IMR-90 (cell line): ENCODE data around the gene TCF19. TPM values are rescaled to one million over a fixed set of nuclear protein-coding genes. Genes with fewer than 3 reads are reported as not detected.
"Not testable (repeated sequence)": the region's sequence is repeated elsewhere in the genome, so short reads cannot be mapped to it uniquely, and the experiment has no call there.

ENCODE experiments used
- ATAC-seq: fragments of 200-7000 bp; cut with Tn5 transposase; 2 replicates; pipeline ENCODE4 v1.9.1; 2020; ENCODE audit warnings: low read depth, mild to moderate bottlenecking, moderate library complexity
- BruUV-seq: library from RNA; stranded (reverse); fragments of 400-500 nt; replicated peaks from 2 replicates; lab custom pipeline; 2021; lab: Mats Ljungman, UMichigan
- CTCF ChIA-PET: fragments of 300-600 bp; formaldehyde crosslinking; extraction: SDS; loops from one replicate; lab custom pipeline; 2021; ENCODE audit warnings: antibody characterized with exemption; lab: Yijun Ruan, JAX
- POLR2A ChIA-PET: fragments of 300-600 bp; sonication (Branson Sonifier 250); formaldehyde crosslinking; loops from one replicate; lab custom pipeline; 2022; ENCODE audit warnings: antibody characterized with exemption; ENCODE audit not compliant: unreplicated experiment; lab: Charles Lee
- DNase-seq: peaks from one replicate; pipeline ENCODE4 v3.0.0; 2013
- H2AFZ ChIP-seq: replicated peaks from 2 replicates; pipeline ENCODE3; 2013; ENCODE audit warnings: low read length, mild to moderate bottlenecking; ENCODE audit not compliant: poor library complexity
- H2AK5ac ChIP-seq: 2 replicates; pipeline ENCODE4 v1.6.1; 2013; ENCODE audit warnings: low read depth, low read length, inconsistent platforms
- H2AK9ac ChIP-seq: replicated peaks from 2 replicates; pipeline ENCODE3; 2013; ENCODE audit warnings: mild to moderate bottlenecking, low read depth, low read length, moderate library complexity; ENCODE audit not compliant: poor library complexity
- H2BK120ac ChIP-seq: 2 replicates; pipeline ENCODE4 v1.6.1; 2013; ENCODE audit warnings: low read depth, low read length, inconsistent platforms
- H2BK15ac ChIP-seq: 3 replicates; pipeline ENCODE4 v1.6.1; 2013; ENCODE audit warnings: low read depth, low read length, inconsistent platforms
- H2BK20ac ChIP-seq: 2 replicates; pipeline ENCODE4 v1.6.1; 2013; ENCODE audit warnings: low read depth, mild to moderate bottlenecking, inconsistent platforms, low read length, moderate library complexity
- H2BK5ac ChIP-seq: 2 replicates; pipeline ENCODE4 v1.6.1; 2013; ENCODE audit warnings: mild to moderate bottlenecking, low read depth, low read length, inconsistent platforms; ENCODE audit not compliant: poor library complexity, severe bottlenecking
- H3K14ac ChIP-seq: replicated peaks from 2 replicates; pipeline ENCODE4 v1.6.1; 2013; ENCODE audit warnings: low read depth, low read length, inconsistent platforms
- H3K18ac ChIP-seq: 2 replicates; pipeline ENCODE4 v1.6.1; 2013; ENCODE audit warnings: low read depth, low read length, control low read depth
- H3K23ac ChIP-seq: 2 replicates; pipeline ENCODE4 v1.6.1; 2013; ENCODE audit warnings: low read depth, low read length, inconsistent platforms
- H3K27ac ChIP-seq: 2 replicates; pipeline ENCODE4 v1.5.1; 2013; ENCODE audit warnings: mild to moderate bottlenecking, control low read depth, low read length; ENCODE audit not compliant: insufficient read depth
- H3K27me3 ChIP-seq: 2 replicates; pipeline ENCODE4 v1.6.1; 2013; ENCODE audit warnings: low read length; ENCODE audit not compliant: control insufficient read depth, insufficient read depth
- H3K36me3 ChIP-seq: 2 replicates; pipeline ENCODE4 v1.6.1; 2013; ENCODE audit warnings: low read length, mixed read lengths; ENCODE audit not compliant: control insufficient read depth, insufficient read depth
- H3K4ac ChIP-seq: 2 replicates; pipeline ENCODE4 v1.6.1; 2013; ENCODE audit warnings: low read depth, low read length, inconsistent platforms
- H3K4me1 ChIP-seq: 2 replicates; pipeline ENCODE4 v1.6.1; 2013; ENCODE audit warnings: low read length, mixed read lengths; ENCODE audit not compliant: control insufficient read depth, insufficient read depth
- H3K4me2 ChIP-seq: 2 replicates; pipeline ENCODE4 v1.6.1; 2013; ENCODE audit warnings: low read depth, mild to moderate bottlenecking, control low read depth, low read length, moderate library complexity
- H3K4me3 ChIP-seq: 2 replicates; pipeline ENCODE4 v1.5.1; 2013; ENCODE audit warnings: low read depth, mild to moderate bottlenecking, control low read depth, low read length, moderate library complexity; ENCODE audit not compliant: insufficient read depth
- H3K56ac ChIP-seq: 2 replicates; pipeline ENCODE4 v1.6.1; 2013; ENCODE audit warnings: low read length, inconsistent platforms; ENCODE audit not compliant: insufficient read depth; ENCODE audit errors: extremely low read depth
- H3K79me1 ChIP-seq, 2 experiments: 2 replicates each; pipeline ENCODE4 v1.6.1; 2013; ENCODE audit warnings: low read length in 2 of 2, inconsistent platforms in 1 of 2, low read depth in 1 of 2
- H3K9ac ChIP-seq: 2 replicates; pipeline ENCODE4 v1.6.1; 2013; ENCODE audit warnings: low read depth, low read length, control low read depth
- H3K9me1 ChIP-seq: 2 replicates; pipeline ENCODE4 v1.6.1; 2013; ENCODE audit warnings: low read length, inconsistent platforms; ENCODE audit not compliant: insufficient read depth
- H3K9me3 ChIP-seq: 2 replicates; pipeline ENCODE4 v1.6.1; 2013; ENCODE audit warnings: low read length; ENCODE audit not compliant: control insufficient read depth, insufficient read depth
- H4K20me1 ChIP-seq: 2 replicates; pipeline ENCODE4 v1.6.1; 2013; ENCODE audit warnings: low read length, inconsistent platforms; ENCODE audit not compliant: insufficient read depth
- H4K5ac ChIP-seq: 2 replicates; pipeline ENCODE4 v1.6.1; 2013; ENCODE audit warnings: mild to moderate bottlenecking, low read depth, low read length, control low read depth
- H4K8ac ChIP-seq, 2 experiments: 2 replicates each; pipeline ENCODE4 v1.6.1; 2013; ENCODE audit warnings: low read depth in 2 of 2, low read length in 2 of 2, control low read depth in 1 of 2, inconsistent platforms in 1 of 2
- H4K91ac ChIP-seq: 2 replicates; pipeline ENCODE4 v1.6.1; 2013; ENCODE audit warnings: low read depth, low read length, inconsistent platforms; ENCODE audit not compliant: insufficient read depth
- CEBPB ChIP-seq: IDR thresholded peaks from 2 replicates; pipeline ENCODE4 v1.6.1; 2012; ENCODE audit warnings: low read depth, low read length, improper control_type of control experiment
- NFE2L2 ChIP-seq: fragments of 150-350 bp; IDR thresholded peaks from 2 replicates; pipeline ENCODE4 v1.6.1; 2016; ENCODE audit warnings: low read depth, mild to moderate bottlenecking, low read length
- RCOR1 ChIP-seq: IDR thresholded peaks from 2 replicates; pipeline ENCODE4 v1.6.1; 2012; ENCODE audit warnings: mild to moderate bottlenecking, low read length, improper control_type of control experiment; ENCODE audit not compliant: insufficient replicate concordance
- SMC3 ChIP-seq: fragments of 150-350 bp; IDR thresholded peaks from 2 replicates; pipeline ENCODE4 v1.6.1; 2016; ENCODE audit warnings: low read depth, mild to moderate bottlenecking, antibody characterized with exemption, low read length, moderate library complexity
- WGBS, 2 experiments: methylation state at CpG; one replicate each; pipeline versions ENCODE4 v1.1.5 to v1.1.7; 2013; ENCODE audit warnings: missing lambda C conversion rate in 2 of 2; ENCODE audit not compliant: insufficient read length in 1 of 2; ENCODE audit errors: extremely low coverage in 2 of 2; 5-methylcytosine and 5-hydroxymethylcytosine counted together
- dilution Hi-C: fragments of 300-500 bp; cut with HindIII; formaldehyde crosslinking; loops from one replicate; pipeline ENCODE4 v1.14.3; 2018; ENCODE audit warnings: low sequenced_read_pairs; ENCODE audit not compliant: unreplicated experiment
- in situ Hi-C: fragments of 300-500 bp; cut with MboI; formaldehyde crosslinking; loops from 3 replicates; pipeline ENCODE4 v1.14.3; 2019; ENCODE audit warnings: low sequenced_read_pairs, inconsistent platforms, mixed read lengths
- intact Hi-C: fragments of 100-400 bp; cut with micrococcal nuclease; formaldehyde crosslinking; loops from 2 replicates; pipeline ENCODE4 v1.10.0; 2022
- polyA plus RNA-seq, 3 experiments: library from polyadenylated mRNA; depleted of rRNA; stranded (reverse); fragments of >200 nt; gene quantifications; 2 replicates each; pipeline ENCODE4 v1.2.3, GENCODE V29; 2012; ENCODE audit warnings: low replicate concordance in 1 of 3
- total RNA-seq: library from RNA; depleted of rRNA; stranded (reverse); fragments of >200 nt; gene quantifications from 2 replicates; pipeline ENCODE4 v1.2.3, GENCODE V29; 2012

The TCF19 gene
- total and polyA plus RNA-seq, 2 of the 4 experiments (the other 2 are of a cell fraction), result 13.1 to 14.2 TPM

- Histone ChIP-seq H4K5ac (no peak overlapping the region), H3K23ac (no peak overlapping the region), H4K20me1 (peaks cover 4% of the 10 kb centered on the region), H3K27ac (no peak overlapping the region), H4K8ac (no peak overlapping the region), H2AFZ (no peak overlapping the region), H3K9ac (no peak overlapping the region), H2BK5ac (no peak overlapping the region), H3K56ac (no peak overlapping the region), H3K36me3 (no peaks in the 10 kb centered on the region; the same call in 1 of the 2 replicates), H2AK9ac (no peak overlapping the region), H3K14ac (no peak overlapping the region), H2BK120ac (no peak overlapping the region), H3K4ac (no peak overlapping the region), H3K9me1 (peaks cover 6% of the 10 kb centered on the region), H3K4me1 (peaks cover 6% of the 10 kb centered on the region), H3K27me3 (no peaks in the 10 kb centered on the region), H3K79me1 (peaks cover 8 to 33% of the 10 kb centered on the region in 2 experiments), H4K91ac (no peak overlapping the region), H3K18ac (no peak overlapping the region), H2BK15ac (no peak overlapping the region), H3K4me2 (no peak overlapping the region), H2BK20ac (no peak overlapping the region), H3K9me3 (no peaks in the 10 kb centered on the region), H3K4me3 (no peak overlapping the region), H2AK5ac (no peak overlapping the region)
- DNase-seq, result peak; percentile 16
- intact Hi-C loops (no loop called here), in situ Hi-C loops (no loop called here), dilution Hi-C loops (no loop called here)
- no TSS peak for BruUV-seq
- ChIA-PET POLR2A (no interaction called here), CTCF (no interaction called here)
- ATAC-seq, result no peak
- TF ChIP-seq NFE2L2 (no peak), RCOR1 (no peak), CEBPB (0 out of 2 replicates have a peak, but pooled peaks have one; percentile 27), SMC3 (no peak)
These were observed 5.5 kb downstream of the TCF19 start for GRCh38 chr6:31163922-31164321.

- H4K8ac ChIP-seq, H3K4me2 ChIP-seq, H3K9me3 ChIP-seq, H3K4me3 ChIP-seq, H3K23ac ChIP-seq, H3K4me1 ChIP-seq, H4K20me1 ChIP-seq, H2AK9ac ChIP-seq, ATAC-seq, H3K14ac ChIP-seq, H2AFZ ChIP-seq, H4K91ac ChIP-seq, H3K9ac ChIP-seq, H3K9me1 ChIP-seq, H2AK5ac ChIP-seq, H3K18ac ChIP-seq, H2BK20ac ChIP-seq, DNase-seq, POLR2A ChIA-PET, H2BK15ac ChIP-seq, intact Hi-C loops, in situ Hi-C loops, BruUV-seq, H3K36me3 ChIP-seq, H2BK120ac ChIP-seq, H3K27me3 ChIP-seq, H3K56ac ChIP-seq, H3K4ac ChIP-seq, dilution Hi-C loops, H2BK5ac ChIP-seq, H3K27ac ChIP-seq, H4K5ac ChIP-seq: not testable (repeated sequence)
- CTCF ChIA-PET, result interaction anchor here (1.1 kb wide), 1 partner anchor 21 kb away, joined by 3 read pairs; no protein-coding TSS in a partner anchor
- H3K79me1 ChIP-seq, result peaks cover 7 to 27% of the 10 kb centered on the region in 2 experiments
- no CpG with 5 or more reads among the region's 9 CpGs for WGBS, 2 experiments
These were observed 6.2 kb downstream of the TCF19 start for GRCh38 chr6:31164475-31165063.
